Muscle of leg (tissue), 11 donors: ENCODE results near the gene B9D1. TPM values are rescaled to one million over a fixed set of nuclear protein-coding genes. Genes with fewer than 3 reads are reported as not detected.

ENCODE experiments used
- DNase-seq: peaks from one replicate; pipeline ENCODE4 v3.0.0; 2013
- H3K27ac ChIP-seq: one replicate; pipeline ENCODE4 v1.5.1; 2013; ENCODE audit warnings: mild to moderate bottlenecking, low read length, control low read depth
- H3K27me3 ChIP-seq: one replicate; pipeline ENCODE4 v1.6.1; 2013; ENCODE audit warnings: low read length; ENCODE audit not compliant: control insufficient read depth, insufficient read depth
- H3K36me3 ChIP-seq: one replicate; pipeline ENCODE4 v1.6.1; 2013; ENCODE audit warnings: low read length; ENCODE audit not compliant: control insufficient read depth, insufficient read depth
- H3K4me1 ChIP-seq: one replicate; pipeline ENCODE4 v1.6.1; 2013; ENCODE audit warnings: low read length; ENCODE audit not compliant: control insufficient read depth, insufficient read depth
- H3K4me3 ChIP-seq: one replicate; pipeline ENCODE4 v1.5.1; 2013; ENCODE audit warnings: low read length, control low read depth
- H3K9me3 ChIP-seq: replicated peaks from 2 replicates; pipeline ENCODE4 v1.6.1; 2013; ENCODE audit warnings: low read depth, low read length; ENCODE audit not compliant: control insufficient read depth
- WGBS: methylation state at CpG from one replicate; pipeline ENCODE4 v1.1.5; 2013; ENCODE audit warnings: missing lambda C conversion rate; ENCODE audit not compliant: insufficient coverage; 5-methylcytosine and 5-hydroxymethylcytosine counted together
- polyA plus RNA-seq, 8 donors: library from polyadenylated mRNA; unstranded; fragments of 120-200 nt; gene quantifications; one replicate each; pipeline versions ENCODE4 v1.2.1 to v1.2.3, GENCODE V29; 2013; ENCODE audit warnings: inconsistent platforms in 1 of 8, low replicate concordance in 1 of 8; ENCODE audit not compliant: insufficient read length in 8 of 8, insufficient read depth in 1 of 8
- total RNA-seq: library from RNA; stranded (reverse); fragments of 120-200 nt; gene quantifications from one replicate; pipeline ENCODE4 v1.2.4, GENCODE V29; 2013

The B9D1 gene
- total and polyA plus RNA-seq, 9 donors, result 5.7 to 9.7 (median 6.7) TPM

DNA sequence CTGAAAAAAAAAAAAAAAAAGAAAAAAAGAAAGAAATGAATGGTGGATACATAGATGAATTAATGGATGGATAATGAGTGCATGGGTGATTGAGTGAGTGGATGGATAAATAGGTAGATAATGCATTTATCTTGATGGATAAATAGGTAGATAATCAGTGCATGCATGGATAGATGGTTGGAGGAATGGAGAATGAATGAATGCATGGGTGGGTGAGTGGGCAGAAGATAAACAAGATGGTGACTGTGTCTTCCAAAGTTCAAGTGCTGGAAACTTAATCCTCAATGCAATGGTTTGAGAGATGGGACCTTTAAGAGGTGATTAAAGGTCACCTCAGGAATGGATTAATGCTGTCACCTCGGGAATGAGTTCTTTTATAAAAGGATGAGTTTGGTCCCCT lies 41.7 kb upstream of the B9D1 start:
- Histone ChIP-seq H3K27me3 (no peaks in the 10 kb centered on the region), H3K27ac (no peak overlapping the region), H3K36me3 (no peaks in the 10 kb centered on the region), H3K9me3 (no peaks in the 10 kb centered on the region), H3K4me3 (no peak overlapping the region), H3K4me1 (peaks cover 11% of the 10 kb centered on the region)
- WGBS, result no CpG with 5 or more reads among the region's 1 CpG
- DNase-seq, result no peak

GRCh38 chr17:19403021-19403420 lies 40.5 kb upstream of the B9D1 start:
- DNase-seq, result no peak
- no peak overlapping the region for H3K4me3 ChIP-seq
- H3K36me3 ChIP-seq, result no peaks in the 10 kb centered on the region
- H3K4me1 ChIP-seq, result peaks cover 19% of the 10 kb centered on the region
- no peaks in the 10 kb centered on the region for H3K9me3 ChIP-seq
- no peaks in the 10 kb centered on the region for H3K27me3 ChIP-seq
- 84% methylated on average over 4 of the region's 4 CpGs for WGBS
- H3K27ac ChIP-seq, result no peak overlapping the region

GRCh38 chr17:19402171-19402570 lies 39.6 kb upstream of the B9D1 start:
- Histone ChIP-seq H3K27ac (no peak overlapping the region), H3K27me3 (peaks cover 2% of the 10 kb centered on the region), H3K36me3 (no peaks in the 10 kb centered on the region), H3K4me1 (peaks cover 25% of the 10 kb centered on the region), H3K9me3 (no peaks in the 10 kb centered on the region), H3K4me3 (no peak overlapping the region)
- WGBS, result 40% methylated on average over 1 of the region's 1 CpG
- DNase-seq, result no peak

GRCh38 chr17:19401321-19402010 lies 38.9 kb upstream of the B9D1 start:
- Histone ChIP-seq H3K4me3 (no peak overlapping the region), H3K36me3 (no peaks in the 10 kb centered on the region), H3K27me3 (peaks cover 2% of the 10 kb centered on the region), H3K9me3 (no peaks in the 10 kb centered on the region), H3K4me1 (peaks cover 25% of the 10 kb centered on the region), H3K27ac (no peak overlapping the region)
- WGBS, result 65% methylated on average over 6 of the region's 8 CpGs
- no peak for DNase-seq

DNA sequence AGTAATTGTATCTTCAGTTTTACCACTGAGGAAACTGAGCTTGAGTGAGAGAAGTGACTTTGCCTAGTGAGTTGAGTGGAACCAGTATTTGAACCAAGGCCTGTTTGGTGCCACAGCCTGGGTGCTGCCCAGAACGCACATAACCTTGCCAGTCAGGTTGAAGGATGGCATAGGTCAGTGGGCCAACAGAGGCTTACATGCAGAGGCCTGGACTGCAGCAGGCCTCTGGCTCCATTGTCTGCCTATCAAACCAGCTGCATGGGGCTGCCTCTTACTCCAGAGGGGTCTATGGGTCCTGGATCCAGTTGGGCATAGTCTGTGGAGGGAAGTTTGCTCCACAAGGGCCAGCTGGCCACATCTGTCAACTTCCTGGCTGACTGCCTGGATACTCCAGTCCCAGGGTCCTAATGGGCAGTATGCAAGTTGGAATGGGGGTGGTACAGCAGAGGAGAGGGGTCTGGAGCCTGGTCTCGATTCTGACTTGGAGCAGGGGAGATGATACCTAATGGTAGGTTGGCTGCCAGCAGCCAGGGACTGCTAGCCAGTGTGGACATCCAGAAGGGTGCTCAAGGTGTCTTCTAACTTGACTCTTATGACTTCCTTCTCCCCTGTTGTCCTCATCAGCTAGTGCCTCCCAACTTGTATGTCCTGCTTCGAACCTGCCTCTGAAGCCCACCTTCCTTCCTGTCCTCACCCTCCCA lies 37.4 kb upstream of the B9D1 start:
- peak; percentile 84 for DNase-seq
- H3K4me1 ChIP-seq, result peaks cover 25% of the 10 kb centered on the region
- no peak overlapping the region for H3K4me3 ChIP-seq
- H3K9me3 ChIP-seq, result no peaks in the 10 kb centered on the region
- no peaks in the 10 kb centered on the region for H3K36me3 ChIP-seq
- H3K27me3 ChIP-seq, result peaks cover 2% of the 10 kb centered on the region
- H3K27ac ChIP-seq, result peak overlapping the region; percentile 9
- WGBS, result 85% methylated on average over 2 of the region's 3 CpGs

DNA sequence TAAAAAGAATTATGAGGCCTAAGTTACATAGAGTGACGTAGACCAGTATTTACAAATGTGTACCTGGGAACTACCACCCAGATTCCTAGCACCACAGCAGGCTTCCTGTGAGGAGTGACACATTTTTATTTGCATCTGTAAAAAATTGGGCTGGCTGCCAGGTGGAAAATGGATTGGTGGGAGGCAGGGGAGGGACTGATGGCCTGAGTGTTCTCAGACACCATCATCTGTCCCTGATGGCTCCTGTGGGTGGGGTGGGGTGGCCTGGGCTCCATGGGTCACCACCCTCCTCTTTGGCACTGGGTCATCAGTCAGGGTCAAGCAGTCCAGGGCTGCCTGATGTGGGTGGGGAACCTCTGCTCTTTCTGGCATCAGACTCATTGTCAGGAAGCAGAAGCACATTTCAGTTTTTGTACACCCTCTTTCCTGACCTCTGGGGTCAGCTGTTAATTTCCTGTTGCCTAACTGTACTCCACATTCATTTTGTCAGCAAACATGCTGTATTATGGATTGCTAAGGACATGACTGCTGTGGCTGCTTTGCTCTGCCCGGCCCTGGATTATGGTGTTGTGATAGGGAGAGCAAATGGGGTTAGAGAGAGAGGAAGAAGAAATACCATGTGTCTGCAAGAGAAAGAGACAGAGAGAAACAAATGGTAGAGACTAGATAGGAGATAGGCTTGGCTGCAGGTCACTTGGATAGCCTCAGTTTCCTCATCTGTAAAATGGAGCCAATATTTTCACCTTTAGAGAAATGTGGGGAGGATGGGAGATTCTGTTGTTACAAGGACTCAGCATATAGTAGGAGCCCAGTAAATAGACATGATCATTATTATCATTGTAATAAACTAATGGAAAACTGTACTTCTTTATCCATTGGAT lies 36.0 kb upstream of the B9D1 start:
- no peak overlapping the region for H3K4me3 ChIP-seq
- H3K27ac ChIP-seq, result peak overlapping the region; percentile 11
- H3K4me1 ChIP-seq, result peaks cover 25% of the 10 kb centered on the region
- H3K27me3 ChIP-seq, result peaks cover 2% of the 10 kb centered on the region
- no peak for DNase-seq
- H3K36me3 ChIP-seq, result no peaks in the 10 kb centered on the region
- WGBS, result 71% methylated on average over 1 of the region's 2 CpGs
- no peaks in the 10 kb centered on the region for H3K9me3 ChIP-seq

DNA sequence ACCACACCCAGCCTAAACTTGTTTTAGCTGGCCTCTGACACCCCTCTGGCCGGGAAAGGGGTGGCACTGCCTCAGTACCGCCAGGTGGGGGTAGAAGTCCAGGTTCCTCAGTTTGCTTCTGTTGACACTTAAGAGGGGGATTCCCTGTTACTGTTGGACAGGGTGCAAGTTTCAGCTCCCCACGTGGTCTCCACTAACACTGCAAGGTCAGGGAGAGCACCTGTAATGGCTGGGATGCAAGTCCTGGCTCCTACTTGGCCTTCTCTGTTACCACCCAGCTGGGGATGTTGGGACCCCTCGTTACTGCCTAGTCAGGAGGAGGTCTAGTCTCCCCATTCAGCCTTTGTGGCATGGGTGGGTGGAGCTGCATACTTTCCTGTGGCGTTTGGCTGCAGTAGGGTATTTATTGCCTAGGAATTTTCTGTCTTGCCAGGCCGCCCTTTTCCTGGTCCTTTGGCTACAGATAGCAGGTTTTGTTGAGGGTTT lies 35.1 kb upstream of the B9D1 start:
- H3K9me3 ChIP-seq, result no peaks in the 10 kb centered on the region
- WGBS, result 49% methylated on average over 3 of the region's 6 CpGs
- H3K27me3 ChIP-seq, result peaks cover 2% of the 10 kb centered on the region

GRCh38 chr17:19392303-19392702 lies 29.8 kb upstream of the B9D1 start:
- no peak overlapping the region for H3K27ac ChIP-seq
- no peaks in the 10 kb centered on the region for H3K36me3 ChIP-seq
- H3K9me3 ChIP-seq, result no peaks in the 10 kb centered on the region
- H3K4me3 ChIP-seq, result no peak overlapping the region
- no peaks in the 10 kb centered on the region for H3K27me3 ChIP-seq
- 60% methylated on average over 3 of the region's 7 CpGs for WGBS
- peaks cover 24% of the 10 kb centered on the region for H3K4me1 ChIP-seq
- DNase-seq, result no peak

More for the DNA sequence above, 35.1 kb upstream of the B9D1 start:
- Histone ChIP-seq H3K4me1 (peaks cover 25% of the 10 kb centered on the region), H3K4me3 (no peak overlapping the region), H3K36me3 (no peaks in the 10 kb centered on the region), H3K27ac (no peak overlapping the region)
- DNase-seq, result peak; percentile 4

DNA sequence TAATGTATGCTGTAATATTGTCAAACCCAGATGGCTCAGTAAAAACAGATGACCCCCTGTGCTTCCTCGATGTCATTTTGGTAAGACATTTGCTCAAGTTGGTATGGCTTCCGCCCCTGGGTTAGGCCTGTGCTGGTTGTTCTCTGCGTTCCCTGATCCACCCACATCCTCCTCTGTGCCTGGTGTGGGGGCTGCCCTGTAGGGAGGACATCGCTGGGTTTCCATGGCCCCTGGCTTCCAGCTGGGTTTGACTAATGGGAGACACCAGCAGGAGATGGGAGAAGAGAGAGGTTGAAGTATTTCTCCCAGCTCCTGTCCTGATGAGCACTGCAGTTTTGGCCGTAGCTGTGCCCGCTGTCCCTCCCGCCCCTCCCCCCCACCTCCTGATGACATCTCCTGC lies 28.9 kb upstream of the B9D1 start:
- Histone ChIP-seq H3K4me3 (no peak overlapping the region), H3K27ac (no peak overlapping the region), H3K36me3 (no peaks in the 10 kb centered on the region), H3K4me1 (peaks cover 31% of the 10 kb centered on the region), H3K27me3 (no peaks in the 10 kb centered on the region), H3K9me3 (no peaks in the 10 kb centered on the region)
- no peak for DNase-seq
- WGBS, result 80% methylated on average over 1 of the region's 7 CpGs

- WGBS, result no CpG with 5 or more reads among the region's 2 CpGs
- H3K27me3 ChIP-seq, result no peaks in the 10 kb centered on the region
- no peaks in the 10 kb centered on the region for H3K9me3 ChIP-seq
- DNase-seq, result no peak
- H3K27ac ChIP-seq, result no peak overlapping the region
- no peak overlapping the region for H3K4me3 ChIP-seq
- no peaks in the 10 kb centered on the region for H3K36me3 ChIP-seq
- H3K4me1 ChIP-seq, result peaks cover 36% of the 10 kb centered on the region
Measured at GRCh38 chr17:19390951-19391350, 28.4 kb upstream of the B9D1 start.
